ENCODE data around the gene MAP2K5.
"Not testable (repeated sequence)": the region's sequence is repeated elsewhere in the genome, so short reads cannot be mapped to it uniquely, and the experiment has no call there.

DNA sequence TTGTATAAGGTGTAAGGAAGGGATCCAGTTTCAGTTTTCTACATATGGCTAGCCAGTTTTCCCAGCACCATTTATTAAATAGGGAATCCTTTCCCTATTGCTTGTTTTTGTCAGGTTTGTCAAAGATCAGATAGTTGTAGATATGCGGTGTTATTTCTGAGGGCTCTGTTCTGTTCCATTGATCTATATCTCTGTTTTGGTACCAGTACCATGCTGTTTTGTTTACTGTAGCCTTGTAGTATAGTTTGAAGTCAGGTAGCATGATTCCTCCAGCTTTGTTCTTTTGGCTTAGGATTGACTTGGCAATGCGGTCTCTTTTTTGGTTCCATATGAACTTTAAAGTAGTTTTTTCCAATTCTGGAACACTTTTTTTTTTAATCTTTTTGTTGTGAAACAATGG, 130.3 kb downstream of the MAP2K5 start:
- TF ChIP-seq ZFP30 (CRISPR knock-in tag; IDR thresholded peaks at IDR 0.05); CSRNP3 (CRISPR knock-in tag; IDR thresholded peaks at IDR 0.05); TSHZ2 (CRISPR knock-in tag; IDR thresholded peaks at IDR 0.05); ARNTL (CRISPR knock-in tag; IDR thresholded peaks at IDR 0.05; ENCODE audit: borderline replicate concordance, low read depth); GLIS3 (CRISPR knock-in tag; IDR thresholded peaks at IDR 0.05); ZC3H10 (CRISPR knock-in tag; IDR thresholded peaks at IDR 0.05); CSDC2 (CRISPR knock-in tag; IDR thresholded peaks at IDR 0.05); ZNF8 (CRISPR knock-in tag; IDR thresholded peaks at IDR 0.05); ISL1 (CRISPR knock-in tag; IDR thresholded peaks at IDR 0.05): not testable (repeated sequence)
